Fibroblast of villous mesenchyme (primary cell): Measurements from ENCODE around the gene PDHB. TPM values are rescaled to one million over a fixed set of nuclear protein-coding genes. Genes with fewer than 3 reads are reported as not detected.

Experiments
- DNase-seq: peaks from one replicate; pipeline ENCODE4 v3.0.0-alpha.2; 2010; ENCODE audit warnings: low read depth
- H3K4me3 ChIP-seq: 2 replicates; pipeline ENCODE4 v1.5.1; 2011; ENCODE audit warnings: low read depth, mild to moderate bottlenecking, low read length
- total RNA-seq: library from RNA; depleted of rRNA; stranded (reverse); fragments of >200 nt; gene quantifications from 2 replicates; pipeline ENCODE4 v1.2.3, GENCODE V29; 2012
- TF ChIP-seq, protein P1 (sequence below): IDR thresholded peaks from 2 replicates; pipeline ENCODE4 v1.5.1; 2012; ENCODE audit warnings: low read depth, mild to moderate bottlenecking, low read length; ENCODE audit not compliant: insufficient read depth

The PDHB gene
- total RNA-seq, 1 donor, result 114 TPM

DNA sequence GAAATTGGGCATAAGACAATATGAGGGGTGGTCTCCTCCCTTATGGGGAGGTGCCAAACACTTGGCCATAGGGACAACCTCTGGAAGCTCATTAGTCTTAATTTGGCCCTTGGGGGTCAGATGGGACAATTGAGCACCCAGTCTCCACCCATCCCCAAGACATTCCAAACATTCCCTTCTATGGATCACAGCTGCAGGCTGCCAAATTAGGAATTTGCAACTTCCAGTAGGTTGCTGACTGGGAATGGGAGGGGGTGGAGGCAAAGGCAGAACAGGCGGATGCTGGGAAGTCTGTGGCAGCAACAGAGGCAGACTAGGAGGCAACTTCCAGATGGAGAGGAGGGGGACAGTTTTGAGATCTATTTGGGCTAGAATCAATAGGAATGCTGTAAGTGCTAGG, 1.4 kb upstream of the PDHB start:
- peak; percentile 41 for DNase-seq
- H3K4me3 ChIP-seq, result no peak overlapping the region
- TF ChIP-seq, protein P1, sequence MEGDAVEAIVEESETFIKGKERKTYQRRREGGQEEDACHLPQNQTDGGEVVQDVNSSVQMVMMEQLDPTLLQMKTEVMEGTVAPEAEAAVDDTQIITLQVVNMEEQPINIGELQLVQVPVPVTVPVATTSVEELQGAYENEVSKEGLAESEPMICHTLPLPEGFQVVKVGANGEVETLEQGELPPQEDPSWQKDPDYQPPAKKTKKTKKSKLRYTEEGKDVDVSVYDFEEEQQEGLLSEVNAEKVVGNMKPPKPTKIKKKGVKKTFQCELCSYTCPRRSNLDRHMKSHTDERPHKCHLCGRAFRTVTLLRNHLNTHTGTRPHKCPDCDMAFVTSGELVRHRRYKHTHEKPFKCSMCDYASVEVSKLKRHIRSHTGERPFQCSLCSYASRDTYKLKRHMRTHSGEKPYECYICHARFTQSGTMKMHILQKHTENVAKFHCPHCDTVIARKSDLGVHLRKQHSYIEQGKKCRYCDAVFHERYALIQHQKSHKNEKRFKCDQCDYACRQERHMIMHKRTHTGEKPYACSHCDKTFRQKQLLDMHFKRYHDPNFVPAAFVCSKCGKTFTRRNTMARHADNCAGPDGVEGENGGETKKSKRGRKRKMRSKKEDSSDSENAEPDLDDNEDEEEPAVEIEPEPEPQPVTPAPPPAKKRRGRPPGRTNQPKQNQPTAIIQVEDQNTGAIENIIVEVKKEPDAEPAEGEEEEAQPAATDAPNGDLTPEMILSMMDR, result no peak

DNA sequence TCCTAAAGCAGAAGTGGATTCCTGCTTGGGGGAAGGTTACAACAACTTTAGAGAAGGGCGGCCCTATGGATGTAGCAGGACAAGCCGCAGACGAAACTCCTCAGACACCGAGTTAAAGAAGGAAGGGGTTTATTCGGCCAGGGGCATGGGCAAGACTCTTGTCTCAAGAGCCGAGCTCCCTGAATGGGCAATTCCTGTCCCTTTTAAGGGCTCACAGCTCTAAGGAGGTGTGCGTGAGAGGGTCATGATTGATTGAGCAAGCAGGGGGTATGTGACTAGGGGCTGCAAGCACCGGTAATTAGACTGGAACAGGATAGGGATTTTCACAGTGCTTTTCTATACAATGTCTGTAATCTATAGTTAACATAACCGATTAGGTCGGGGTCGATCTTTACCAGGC, 879 bp upstream of the PDHB start:
- no peak overlapping the region for H3K4me3 ChIP-seq
- DNase-seq, result no peak
- TF ChIP-seq, protein P1, result no peak

DNA sequence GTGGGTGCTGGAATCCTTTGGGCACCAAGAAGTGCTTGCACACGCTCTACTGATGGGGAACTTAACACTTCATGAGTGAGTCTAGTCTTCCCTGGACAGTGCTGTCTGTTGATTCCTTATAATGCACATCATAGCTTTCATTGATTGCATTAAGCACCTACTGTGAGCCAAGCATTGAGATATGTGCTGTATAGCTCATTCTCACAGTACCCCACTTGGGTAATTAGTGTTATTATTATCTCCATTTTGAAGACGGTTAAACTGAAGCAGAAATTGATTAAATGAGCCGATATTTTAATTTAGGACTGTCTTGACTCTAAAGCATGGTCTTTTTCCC, 504 bp upstream of the PDHB start:
- peak overlapping the region; percentile 91 for H3K4me3 ChIP-seq
- TF ChIP-seq, protein P1, result no peak
- DNase-seq, result no peak

DNA sequence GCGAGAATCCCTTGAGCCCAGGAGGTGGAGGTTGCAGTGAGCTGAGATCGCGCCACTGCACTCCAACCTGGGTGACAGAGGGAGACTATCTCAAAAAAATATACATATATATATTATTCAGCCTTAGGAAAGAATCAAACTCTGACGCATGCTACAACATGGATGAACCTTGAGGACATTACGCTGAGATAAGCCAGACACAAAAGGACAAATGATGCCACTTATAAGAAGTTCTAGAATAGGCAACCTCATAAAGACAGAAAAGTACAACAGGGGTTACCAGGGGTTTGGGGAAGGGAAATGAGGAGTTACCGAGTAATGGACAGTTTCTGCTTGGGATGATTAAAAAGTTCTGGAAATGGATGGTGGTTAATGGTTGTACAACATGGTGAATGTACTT, 727 bp downstream of the PDHB start:
- peak; percentile 28 for DNase-seq
- TF ChIP-seq, protein P1, result no peak
- H3K4me3 ChIP-seq, result peak overlapping the region; percentile 91

DNA sequence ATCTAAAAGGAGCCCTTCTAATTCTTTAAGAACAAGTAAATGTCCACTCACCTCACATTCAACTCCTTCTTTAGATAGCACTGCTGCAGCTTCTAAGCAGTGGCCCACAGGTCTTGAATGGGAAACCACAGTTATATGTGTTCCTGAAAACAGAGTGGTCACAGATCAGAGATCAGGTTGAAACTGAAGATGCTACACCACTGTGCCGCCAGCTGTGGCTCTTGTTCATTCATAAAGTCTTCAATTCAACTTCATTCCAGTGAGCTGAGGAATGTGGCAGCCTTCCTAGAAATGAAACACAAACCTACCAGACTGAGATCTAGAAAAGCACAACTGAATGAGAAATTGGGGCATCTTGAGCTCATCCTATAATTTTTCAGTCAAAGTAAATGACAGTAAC, 4.0 kb downstream of the PDHB start:
- no peak overlapping the region for H3K4me3 ChIP-seq
- no peak for DNase-seq
- TF ChIP-seq, protein P1, result no peak

DNA sequence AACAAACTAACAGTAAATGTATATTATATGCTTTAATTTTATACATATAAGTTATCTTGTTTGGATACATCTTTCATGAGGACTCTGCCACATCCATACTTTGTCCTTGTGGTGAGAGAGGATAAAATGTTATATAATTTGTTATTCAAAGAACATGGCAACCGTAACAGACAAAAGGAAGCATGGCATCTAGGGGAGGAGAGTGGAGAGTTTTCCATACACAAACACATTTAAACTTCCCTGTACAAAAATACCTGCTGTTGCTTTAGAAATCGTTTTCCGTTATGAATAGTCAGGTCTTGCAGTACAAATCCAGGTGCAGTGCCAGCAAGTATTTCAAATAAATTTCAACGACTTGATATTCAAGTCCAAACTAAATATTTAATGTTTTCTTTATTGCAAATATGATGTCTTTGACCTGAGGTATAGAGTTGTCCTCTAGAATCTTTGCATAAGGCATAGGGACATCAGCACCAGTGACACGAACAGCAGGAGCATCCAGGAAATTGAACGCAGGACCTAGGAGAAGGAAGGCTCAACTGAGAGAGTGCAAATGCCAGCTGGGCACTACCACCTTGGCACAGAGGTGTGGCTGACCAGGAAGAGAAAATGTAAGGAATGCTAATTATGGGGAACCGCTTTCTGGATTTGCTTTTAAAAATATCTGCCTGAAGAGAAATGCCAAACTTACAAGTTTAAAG, 5.8 kb downstream of the PDHB start:
- no peak overlapping the region for H3K4me3 ChIP-seq
- TF ChIP-seq, protein P1, result no peak
- no peak for DNase-seq

DNA sequence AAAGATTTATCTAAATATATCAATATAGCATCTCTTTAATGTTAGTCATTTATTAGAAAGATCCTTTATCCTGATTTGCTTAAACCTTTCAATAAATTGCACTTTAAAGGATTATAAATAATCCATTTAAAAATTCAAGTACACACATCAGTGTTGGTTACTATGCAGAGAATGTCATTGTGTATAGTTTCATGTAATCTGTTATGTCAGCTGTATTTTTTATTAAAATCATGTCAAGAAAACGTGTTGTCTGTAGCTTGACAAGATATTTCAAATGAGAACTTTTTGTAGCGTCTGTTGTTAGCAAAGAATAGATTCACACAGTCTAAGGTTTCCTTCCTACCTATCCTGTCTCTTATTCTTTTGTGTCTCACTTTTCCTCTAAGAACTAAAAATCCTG, 7.8 kb downstream of the PDHB start:
- DNase-seq, result no peak
- no peak overlapping the region for H3K4me3 ChIP-seq
- TF ChIP-seq, protein P1, result no peak
